ENCODE data around the gene IRF1. TPM values are rescaled to one million over a fixed set of nuclear protein-coding genes. Genes with fewer than 3 reads are reported as not detected.

Gene IRF1
- total and polyA plus RNA-seq, 2 of the 8 experiments (the other 6 are each of a cell fraction or from before 2014, with no cell fraction given): 4.0 to 8.5 TPM

GRCh38 chr5:132457371-132458225 is 33.0 kb downstream of the IRF1 start:
- Histone ChIP-seq H2BK5ac (ENCODE audit: low read depth, low read length) (no peak overlapping the region), H2BK20ac (ENCODE audit: low read length) (no peak overlapping the region), H3K4me3 (ENCODE audit: extremely low read depth in 1 of 4, insufficient read depth in 2 of 4, low read depth in 3 of 4, low read length in 4 of 4) (no peak overlapping the region), H3K14ac (ENCODE audit: insufficient read length) (no peak overlapping the region), H2BK15ac (ENCODE audit: low read length) (peak overlapping the region; percentile 49; the same call in 1 of the 2 replicates), H3K18ac (ENCODE audit: extremely low read depth, low read length) (peak overlapping the region; percentile 11; the same call in 1 of the 2 replicates), H3K4me1 (replicated peaks in 1 of 4; ENCODE audit: control insufficient read depth in 3 of 4, insufficient read depth in 4 of 4, low read length in 3 of 4) (peaks cover 0 to 17% (median 4%) of the 10 kb centered on the region in 4 experiments; a peak in 4 of 7 replicates), H3K79me2 (ENCODE audit: control insufficient read depth in 1 of 2, insufficient read depth in 2 of 2, low read length in 2 of 2) (no peaks in the 10 kb centered on the region), H3K23me2 (ENCODE audit: low read depth, low read length) (no peaks in the 10 kb centered on the region), H3K56ac (replicated peaks; ENCODE audit: insufficient read length, low read depth, low read length) (no peak overlapping the region), H3K27ac (ENCODE audit: low read depth, low read length) (no peak overlapping the region), H3K79me1 (ENCODE audit: low read depth, low read length) (no peaks in the 10 kb centered on the region; the same call in 1 of the 2 replicates), H2AK5ac (ENCODE audit: low read depth, low read length) (no peak overlapping the region; the same call in 1 of the 2 replicates), H2BK120ac (replicated peaks; ENCODE audit: low read depth, low read length) (no peak overlapping the region), H3K23ac (ENCODE audit: insufficient read length) (no peak overlapping the region), H4K20me1 (replicated peaks in 1 of 2; ENCODE audit: control insufficient read depth in 1 of 2, insufficient read depth in 2 of 2, low read length in 2 of 2) (no peaks in the 10 kb centered on the region), H4K5ac (ENCODE audit: insufficient read length, low read depth, low read length) (no peak overlapping the region), H3K9me3 (ENCODE audit: insufficient read depth in 2 of 2, low read depth in 1 of 2, low read length in 1 of 2) (no peaks in the 10 kb centered on the region), H3K4ac (replicated peaks; ENCODE audit: insufficient read length, low read depth, low read length) (no peak overlapping the region), H4K91ac (replicated peaks; ENCODE audit: insufficient read length, low read length) (no peak overlapping the region), H3K36me3 (ENCODE audit: control insufficient read depth in 2 of 4, insufficient read depth in 4 of 4, low read length in 3 of 4) (no peaks in the 10 kb centered on the region), H2AFZ (ENCODE audit: low read length) (no peak overlapping the region), H2BK12ac (ENCODE audit: low read depth, low read length) (peak overlapping the region; percentile 75; the same call in 1 of the 2 replicates), H3K4me2 (ENCODE audit: insufficient read depth in 1 of 2, low read depth in 2 of 2, low read length in 2 of 2) (no peak overlapping the region), H4K8ac (ENCODE audit: extremely low read depth, insufficient read depth, low read length) (peak overlapping the region; percentile 76; the same call in 1 of the 2 replicates), H3K27me3 (replicated peaks in 1 of 4; ENCODE audit: control insufficient read depth in 3 of 4, extremely low read depth in 1 of 4, insufficient read depth in 3 of 4, low read length in 3 of 4) (peaks cover 0 to 1% (median 0%) of the 10 kb centered on the region in 4 experiments; a peak in 1 of 7 replicates), H3K9ac (replicated peaks in 1 of 4; ENCODE audit: extremely low read depth in 1 of 4, low read depth in 3 of 4, low read length in 3 of 4) (no peak overlapping the region)
- TF ChIP-seq CHD1 (IDR thresholded peaks at IDR 0.05; ENCODE audit: low read depth, low read length): no peak
- no peak for FAIRE-seq
- no peak for DNase-seq (ENCODE audit: low read depth in 1 of 2, low spot score in 2 of 2)
- ChIA-PET POLR2A (ENCODE audit: partially characterized antibody) (interaction anchor here (0.9 to 6.1 kb wide), 5 partner anchors 13 to 38 kb away, joined by 3 to 35 read pairs (median 4); partner anchors contain the start of gene IRF1), CTCF (ENCODE audit: partially characterized antibody) (interaction anchor here (0.6 to 5.3 kb wide), 20 partner anchors 9 to 73 kb away, joined by 3 to 33 read pairs (median 4); partner anchors contain the start of gene IRF1)
- 89% methylated on average over 2 of the region's 2 CpGs; no CpG with 5 or more reads in 1 of the 2 experiments for WGBS, 2 experiments (ENCODE audit: extremely low coverage in 1 of 2, insufficient coverage in 1 of 2, insufficient read length in 1 of 2, insufficient replicate concordance in 2 of 2, low coverage in 1 of 2, low lambda C conversion rate in 2 of 2, missing lambda C conversion rate in 1 of 2)

All from H1 (cell line).